Kidney glomerular epithelial cell (primary cell): Measurements from ENCODE around the gene KRTCAP2.
"Not testable (repeated sequence)": the region's sequence is repeated elsewhere in the genome, so short reads cannot be mapped to it uniquely, and the experiment has no call there.

ENCODE experiments used
- DNase-seq: peaks from one replicate; lab custom pipeline; 2025; lab: John Stamatoyannopoulos, UW

The KRTCAP2 gene

DNA sequence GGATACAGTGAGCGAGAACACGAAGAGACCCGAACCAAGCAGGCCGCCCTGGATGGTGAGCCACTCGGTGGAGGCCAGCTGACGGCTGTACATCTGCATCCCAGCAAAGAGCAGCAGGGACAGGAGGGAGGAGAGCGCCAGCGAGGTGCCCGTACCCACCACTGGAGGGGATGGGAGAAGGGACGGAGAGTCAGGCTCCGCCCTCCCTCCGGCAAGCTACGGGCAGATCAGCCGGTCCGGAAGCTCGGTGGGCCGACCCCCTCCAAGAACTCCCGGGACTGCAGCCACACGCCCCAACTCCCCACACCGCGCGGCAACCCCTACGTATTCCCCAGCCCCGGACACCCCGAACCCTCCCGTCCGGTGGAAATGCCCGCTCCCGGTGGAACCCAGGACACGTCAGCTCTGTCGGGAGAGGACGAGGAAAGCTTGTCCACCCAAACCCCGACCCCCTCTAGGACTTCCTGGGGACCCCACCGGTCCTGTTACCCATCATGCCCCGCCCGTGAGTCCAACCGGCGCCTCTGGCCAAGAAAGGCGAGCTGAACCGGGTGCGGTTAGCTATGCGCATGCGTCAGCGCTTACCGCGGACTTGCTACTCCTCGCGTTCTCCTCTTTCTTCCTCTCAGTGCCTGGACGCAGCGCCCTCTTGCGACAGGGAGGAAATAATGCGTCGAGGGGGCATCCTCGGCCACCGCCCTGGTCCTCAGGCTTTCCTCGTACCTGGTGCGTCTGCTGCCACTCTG, at the start of gene KRTCAP2:
TSS of gene KRTCAP2 (minus strand) at position 573 of the 746 bp plus-strand sequence. CDS start at position 493, 80 bp downstream.
- DNase-seq, result peak; percentile 85

DNA sequence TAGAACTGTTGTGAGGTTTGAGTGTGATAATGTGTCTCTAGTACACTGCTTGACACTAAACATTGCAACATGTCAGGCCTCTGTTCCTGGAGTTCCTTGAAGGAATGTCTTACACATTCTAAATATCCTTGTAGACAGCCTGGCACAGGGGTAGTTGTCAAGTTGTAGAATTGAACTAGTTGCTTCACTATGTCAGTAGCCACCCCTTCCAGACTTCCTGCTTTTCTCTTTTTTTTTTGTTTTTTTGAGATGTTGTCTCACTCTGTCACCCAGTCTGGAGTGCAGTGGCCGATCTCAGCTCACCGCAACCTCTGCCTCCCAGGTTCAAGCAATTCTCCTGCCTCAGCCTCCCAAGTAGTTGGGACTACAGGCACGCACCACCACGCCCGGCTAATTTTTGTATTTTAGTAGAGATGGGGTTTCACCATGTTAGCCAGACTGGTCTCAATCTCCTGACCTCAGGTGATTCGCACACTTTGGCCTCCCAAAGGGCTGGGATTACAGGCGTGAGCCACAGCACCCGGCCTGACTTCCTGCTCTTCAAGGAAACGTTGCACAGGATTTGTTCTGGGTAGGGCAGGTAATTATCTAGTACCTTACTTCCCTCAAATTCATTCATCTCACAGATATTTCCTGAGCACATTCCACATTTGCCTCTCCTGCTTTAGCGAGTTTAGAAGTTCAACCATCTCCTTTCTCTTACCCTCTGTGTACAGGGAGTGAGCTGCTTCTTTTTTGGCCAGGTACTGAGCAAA, 47.3 kb upstream of the KRTCAP2 start:
- not testable (repeated sequence) for DNase-seq

DNA sequence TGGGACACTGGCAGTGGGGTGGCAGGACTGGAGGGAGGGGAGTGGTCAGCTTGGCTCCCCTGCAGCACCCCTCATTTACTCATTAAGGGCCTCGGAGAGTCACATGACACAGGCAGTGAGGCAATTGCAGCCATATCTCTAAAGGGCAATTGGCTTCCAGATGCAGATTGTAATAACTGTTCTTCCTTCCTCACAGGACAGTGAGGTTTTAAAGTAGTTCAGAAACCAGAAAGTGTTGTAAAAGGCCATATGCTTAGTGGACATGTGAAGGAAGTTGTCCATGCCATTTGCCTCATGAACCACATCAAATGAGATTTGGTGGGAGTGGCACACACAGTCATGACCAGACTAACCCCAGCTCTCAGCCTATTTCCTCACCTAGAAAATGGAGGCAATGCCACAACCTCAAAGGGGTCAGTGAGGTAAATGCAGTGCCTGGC, 46.5 kb upstream of the KRTCAP2 start:
- DNase-seq, result no peak

GRCh38 chr1:155218854-155219591, 45.9 kb upstream of the KRTCAP2 start:
- DNase-seq, result peak; percentile 18

DNA sequence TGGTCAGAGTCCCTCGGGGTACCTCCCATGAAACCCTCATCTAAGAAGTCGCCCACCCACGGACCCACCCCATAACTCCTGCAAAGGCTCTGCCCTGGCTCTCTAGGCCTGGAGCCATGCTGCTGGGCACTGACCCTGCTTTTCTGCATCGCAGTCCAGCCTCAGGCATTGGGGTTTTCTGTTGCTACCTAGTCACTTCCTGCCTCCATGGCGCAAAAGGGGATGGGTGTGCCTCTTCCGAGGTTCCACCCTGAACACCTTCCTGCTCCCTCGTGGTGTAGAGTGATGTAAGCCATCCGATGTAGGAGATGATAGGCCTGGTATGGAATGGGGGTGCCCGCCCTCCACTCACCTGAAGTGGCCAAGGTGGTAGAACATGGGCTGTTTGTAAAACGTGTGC, 41.6 kb upstream of the KRTCAP2 start:
- not testable (repeated sequence) for DNase-seq

GRCh38 chr1:155212051-155212440, 38.9 kb upstream of the KRTCAP2 start:
- DNase-seq, result not testable (repeated sequence)

DNA sequence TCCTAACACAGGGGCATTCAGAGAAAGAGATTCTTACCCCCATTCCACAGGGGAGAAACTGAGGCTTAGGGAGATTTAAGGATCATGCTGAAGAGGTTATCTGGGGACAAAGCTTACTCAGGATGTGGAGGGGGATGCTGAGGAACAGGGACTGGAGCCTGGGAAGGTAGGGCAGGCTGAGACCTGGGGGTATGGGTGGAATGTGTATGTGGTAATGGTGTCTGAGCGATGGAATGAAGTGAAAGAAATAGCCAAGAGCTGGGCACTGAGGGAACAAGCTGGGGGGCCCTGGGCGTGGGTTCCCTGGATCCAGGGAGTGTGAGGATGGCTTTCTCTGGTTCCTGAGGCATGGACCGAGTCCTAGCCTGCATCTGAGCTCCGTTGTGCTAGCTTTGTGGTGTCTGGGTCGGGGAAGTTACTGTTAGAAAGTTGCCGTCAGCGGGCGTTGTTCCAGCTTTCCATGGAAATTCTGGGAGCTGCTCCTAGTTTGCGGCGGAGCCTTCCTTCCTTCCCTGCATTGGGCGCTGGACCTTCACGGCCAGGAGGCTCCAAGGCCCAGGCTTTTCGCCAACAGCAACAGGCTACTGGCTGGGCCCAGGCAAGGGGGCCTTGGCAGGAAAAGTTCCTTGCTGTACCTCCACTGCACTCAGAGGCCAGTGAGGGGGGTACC, 38.4 kb upstream of the KRTCAP2 start:
- not testable (repeated sequence) for DNase-seq

DNA sequence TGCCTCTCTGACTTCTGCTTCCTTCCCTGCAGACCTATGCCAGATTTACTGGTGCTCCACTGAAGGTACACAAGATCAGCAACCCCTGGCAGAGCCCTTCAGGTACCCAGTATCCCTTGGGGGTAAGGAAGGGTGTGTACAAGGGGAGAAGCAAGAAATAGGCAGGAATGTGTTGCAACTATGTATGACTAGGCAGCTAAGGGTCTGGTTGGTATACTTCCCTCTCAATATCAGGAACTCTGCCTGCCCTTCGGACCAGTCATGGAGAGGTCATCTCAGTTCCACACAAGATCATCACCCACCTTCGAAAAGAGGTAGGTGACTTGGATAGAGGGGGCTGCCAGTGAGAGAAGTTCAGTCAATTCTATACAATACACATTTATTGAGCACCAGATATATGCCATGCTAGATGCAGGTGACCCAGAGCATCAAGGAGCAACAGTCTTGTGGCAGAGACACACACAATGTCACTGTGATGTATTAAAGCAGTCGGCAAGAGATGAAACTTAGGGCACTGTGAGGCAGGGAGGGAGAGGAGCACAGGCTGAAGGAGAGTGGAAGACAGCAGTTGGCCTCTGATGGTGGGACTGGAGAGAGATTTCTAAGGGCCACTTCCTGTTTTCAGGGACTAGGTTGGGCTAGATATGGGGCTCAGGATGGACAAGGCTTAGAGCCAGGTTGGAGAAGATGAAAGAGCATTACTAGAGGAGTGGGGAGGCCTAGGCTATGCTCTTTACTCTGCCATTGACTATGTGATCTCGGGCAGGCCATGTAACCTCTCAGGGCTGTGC, 37.4 kb upstream of the KRTCAP2 start:
- DNase-seq, result no peak

- no peak for DNase-seq
These were observed 36.2 kb upstream of the KRTCAP2 start for GRCh38 chr1:155209312-155209721.

- peak; percentile 59 for DNase-seq
These were observed 35.6 kb upstream of the KRTCAP2 start, which contains the start of gene MTX1 for GRCh38 chr1:155208541-155209311. TSS of gene MTX1 (plus strand) at chr1:155208695. CDS start at chr1:155208805, 110 bp downstream.

- DNase-seq, result peak; percentile 13
These were observed 34.9 kb upstream of the KRTCAP2 start, which contains the start of gene THBS3 for GRCh38 chr1:155207806-155208540. TSS of gene THBS3 (minus strand) at chr1:155207897. CDS start at chr1:155207876, 21 bp downstream.

GRCh38 chr1:155206891-155207805, 34.0 kb upstream of the KRTCAP2 start:
- DNase-seq, result peak; percentile 60

DNA sequence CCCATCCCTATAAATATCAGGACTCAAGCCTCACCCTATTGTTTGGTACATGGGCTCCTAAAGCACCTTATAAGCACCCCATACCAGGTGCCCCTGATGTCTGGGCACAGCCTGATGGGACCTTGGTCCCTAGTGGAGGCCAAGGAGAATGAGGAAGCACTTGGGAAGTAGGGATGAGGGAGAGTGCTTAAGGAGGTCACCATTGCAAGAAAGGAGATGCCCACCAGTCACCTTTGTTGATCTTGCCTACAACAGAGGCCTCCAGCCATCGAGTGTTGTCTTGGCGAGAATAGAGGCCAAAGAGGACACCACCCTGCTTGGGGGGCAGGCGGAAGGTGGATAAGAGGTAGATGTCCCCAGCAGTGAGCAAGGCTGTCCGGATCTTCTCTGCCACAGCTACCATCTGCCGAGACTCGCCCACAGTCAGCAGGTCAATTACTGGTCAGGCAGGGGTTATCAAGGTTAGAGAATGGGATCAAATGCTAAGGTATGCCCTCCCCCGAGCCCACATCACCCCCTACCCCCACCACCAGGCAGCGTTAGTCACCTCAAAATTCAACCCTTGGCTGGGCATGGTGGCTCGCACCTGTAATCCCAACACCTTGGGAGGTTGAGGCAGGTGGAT, 33.0 kb upstream of the KRTCAP2 start:
- no peak for DNase-seq

- DNase-seq, result no peak
These were observed 31.9 kb upstream of the KRTCAP2 start for GRCh38 chr1:155205035-155205434.

DNA sequence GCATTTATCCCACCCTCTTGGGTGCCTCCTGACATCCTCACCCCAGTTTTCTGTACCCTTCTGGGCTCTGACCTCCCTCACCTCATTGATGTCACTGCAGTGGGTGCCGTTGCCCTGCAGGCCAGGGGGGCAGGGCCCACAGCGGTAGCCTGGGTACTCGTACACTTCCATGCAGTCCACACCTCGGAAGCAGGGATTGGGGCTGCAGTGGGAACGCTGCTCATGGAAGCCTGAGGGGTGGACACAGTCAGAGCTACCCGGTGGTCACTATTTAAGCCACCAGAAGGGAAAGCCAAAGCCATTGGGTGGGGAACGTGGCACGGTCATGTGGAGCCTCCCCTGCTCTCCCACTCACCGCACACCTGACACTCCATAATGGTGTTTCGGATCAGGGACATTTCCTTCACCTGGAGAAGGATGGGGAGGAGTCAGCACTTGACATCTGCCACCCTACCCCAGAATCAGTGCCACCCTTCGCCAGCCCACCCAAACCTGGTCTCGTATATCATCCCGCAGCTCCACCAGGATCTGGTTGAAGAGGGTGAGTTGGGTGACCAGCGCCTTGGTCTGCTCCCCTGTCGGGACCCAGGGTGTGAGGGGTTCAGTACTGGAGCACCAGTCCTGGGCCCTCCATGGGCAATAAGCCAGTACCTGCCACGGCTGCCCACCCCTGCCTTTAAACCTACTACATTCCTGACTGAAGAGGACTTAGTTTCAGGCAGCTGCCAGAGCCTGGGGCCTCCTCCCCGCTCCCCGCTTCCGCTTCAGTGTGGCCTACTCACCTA, 29.8 kb upstream of the KRTCAP2 start:
- no peak for DNase-seq

DNA sequence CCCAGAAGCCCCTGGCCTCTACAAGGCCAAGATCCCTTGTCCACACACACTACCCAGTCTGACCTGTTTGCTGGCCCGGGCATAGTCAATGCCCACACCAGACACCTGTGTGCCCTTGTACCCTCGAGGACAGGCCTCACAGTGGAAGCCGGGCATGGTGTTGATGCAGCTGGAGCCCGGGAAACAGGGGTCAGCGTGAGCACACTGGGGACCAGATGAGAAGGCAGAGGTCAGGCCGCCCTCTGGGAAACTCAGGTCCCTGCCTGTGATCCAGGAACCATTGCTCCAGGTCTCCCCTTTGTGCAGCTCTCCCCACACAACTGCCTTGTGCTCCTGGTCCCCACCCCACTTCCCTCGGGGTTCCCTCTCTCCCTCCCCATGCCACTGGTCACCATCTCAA, 29.1 kb upstream of the KRTCAP2 start:
- no peak for DNase-seq

GRCh38 chr1:155200920-155201319, 27.8 kb upstream of the KRTCAP2 start:
- DNase-seq, result no peak
